Measurements from ENCODE around the gene CACNA1G.

Gene CACNA1G

GRCh38 chr17:50560185-50560824, at the start of gene CACNA1G:
CACNA1G (plus strand) TSS chr17:50560715; CDS start chr17:50561460, 745 bp downstream.
- TF ChIP-seq CTCF (IDR thresholded peaks at IDR 0.05; ENCODE audit: extremely low read depth, missing control alignments) = no peak
- DNase-seq (ENCODE audit: low spot score) = peak; percentile 97

- peak; percentile 90 for DNase-seq (ENCODE audit: low spot score)
- no peak for TF ChIP-seq CTCF (IDR thresholded peaks at IDR 0.05; ENCODE audit: extremely low read depth, missing control alignments)
Observed at GRCh38 chr17:50511058-50511457, 49.5 kb upstream of the CACNA1G start.

- DNase-seq (ENCODE audit: low spot score) = no peak
- no peak for TF ChIP-seq CTCF (IDR thresholded peaks at IDR 0.05; ENCODE audit: extremely low read depth, missing control alignments)
Observed at GRCh38 chr17:50513495-50513894, 47.0 kb upstream of the CACNA1G start.

GRCh38 chr17:50514388-50514787, 46.1 kb upstream of the CACNA1G start:
- DNase-seq (ENCODE audit: low spot score) = no peak
- TF ChIP-seq CTCF (IDR thresholded peaks at IDR 0.05; ENCODE audit: extremely low read depth, missing control alignments) = no peak

DNA sequence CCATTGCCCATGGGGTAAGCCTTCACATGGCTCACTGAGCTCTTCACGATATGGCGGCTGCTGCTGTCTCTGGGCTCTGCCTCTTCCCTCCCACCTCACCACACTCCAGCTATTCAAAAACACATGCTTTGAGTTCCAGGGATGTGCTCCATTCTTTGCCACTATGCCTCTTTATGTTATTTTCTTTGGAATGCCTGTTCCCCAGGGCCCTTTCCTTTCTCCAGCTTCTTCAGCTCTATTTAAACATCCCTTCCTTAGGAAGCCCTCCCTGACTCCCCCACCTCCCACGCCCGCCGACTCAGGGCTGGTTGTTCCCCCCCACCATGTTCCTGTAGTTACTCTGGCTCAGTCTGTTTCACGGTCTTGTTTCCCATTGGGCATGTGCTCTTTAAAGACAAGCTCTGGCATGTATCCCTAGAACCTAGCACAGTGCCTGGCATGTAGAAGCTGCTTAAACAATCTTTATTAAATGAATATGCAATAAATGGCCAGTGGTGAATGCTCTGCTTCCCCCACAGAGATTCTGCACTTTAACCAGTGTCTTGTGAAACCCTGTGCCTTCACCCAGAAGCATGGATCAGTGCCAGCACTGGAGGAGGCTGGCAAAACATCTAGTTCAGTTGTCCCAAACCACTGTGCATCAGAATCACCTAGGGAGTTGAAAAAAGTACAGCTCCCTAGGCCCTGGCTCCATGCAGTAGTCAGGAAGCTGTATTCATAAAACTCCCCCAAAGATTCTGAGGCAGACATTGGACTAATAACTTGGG, 45.4 kb upstream of the CACNA1G start:
- no peak for DNase-seq (ENCODE audit: low spot score)
- TF ChIP-seq CTCF (IDR thresholded peaks at IDR 0.05; ENCODE audit: extremely low read depth, missing control alignments) = no peak

DNA sequence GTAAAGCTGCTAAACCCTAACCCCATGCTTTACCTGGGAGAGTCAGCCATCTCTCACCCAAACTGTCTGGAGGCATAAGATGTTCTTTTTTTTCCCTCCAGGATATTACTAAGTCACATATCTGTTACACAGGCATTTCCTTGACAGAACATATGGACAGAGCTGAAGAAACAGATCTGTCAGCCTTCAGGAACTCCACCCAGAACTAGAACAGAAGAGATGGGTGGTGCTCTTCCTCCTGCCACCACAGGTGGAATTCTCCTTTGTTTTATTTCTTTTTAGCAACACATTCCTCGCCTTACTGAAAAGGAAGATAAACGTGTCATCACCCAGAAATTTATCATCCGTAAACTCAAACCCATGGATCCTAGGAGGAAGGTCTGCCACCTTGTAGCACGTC, 43.5 kb upstream of the CACNA1G start:
- no peak for TF ChIP-seq CTCF (IDR thresholded peaks at IDR 0.05; ENCODE audit: extremely low read depth, missing control alignments)
- no peak for DNase-seq (ENCODE audit: low spot score)
